Measurements from ENCODE around the gene RANBP6. TPM values are rescaled to one million over a fixed set of nuclear protein-coding genes. Genes with fewer than 3 reads are reported as not detected.

RANBP6 gene
- total RNA-seq, 1 experiment from 2014 or later, result 7.9 TPM

DNA sequence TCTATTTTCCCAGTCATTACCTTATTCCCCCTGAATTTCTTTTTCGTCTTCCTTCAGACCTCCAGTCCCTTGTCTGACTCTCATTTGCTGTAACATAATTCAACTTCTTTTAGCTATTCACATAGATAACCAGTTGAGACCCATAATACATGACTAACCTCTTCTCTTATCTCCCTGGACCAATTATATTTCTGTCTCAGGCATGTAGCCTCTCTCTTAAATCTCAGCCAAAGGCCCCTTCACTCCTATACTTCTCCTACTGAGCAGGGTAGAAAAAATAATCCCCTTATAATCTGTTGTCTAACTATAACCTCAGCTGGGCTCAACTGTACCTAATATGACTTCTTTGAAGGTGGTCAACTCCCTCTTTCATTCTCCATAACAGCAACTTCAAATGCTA, 20.9 kb downstream of the RANBP6 start:
- BruUV-seq (replicated peaks), result no TSS peak
- Histone ChIP-seq H3K4me2 (no peak overlapping the region), H3K9me3 (ENCODE audit: insufficient read depth, low read depth) (no peaks in the 10 kb centered on the region), H3K27ac (no peak overlapping the region), H3K79me2 (ENCODE audit: low read depth) (0 out of 2 replicates have a peak, but pooled peaks cover 9% of the 10 kb centered on the region), H4K20me1 (ENCODE audit: insufficient read depth) (peaks cover 3% of the 10 kb centered on the region; the same call in 1 of the 2 replicates), H3K4me1 (replicated peaks; ENCODE audit: insufficient read depth) (no peaks in the 10 kb centered on the region), H3F3A (ENCODE audit: insufficient read depth, low read depth) (no peaks in the 10 kb centered on the region), H3K4me3 (no peak overlapping the region), H3K9me2 (ENCODE audit: insufficient read depth) (no peaks in the 10 kb centered on the region), H2AFZ (no peak overlapping the region), H3K36me3 (ENCODE audit: low read depth) (no peaks in the 10 kb centered on the region), H3K27me3 (ENCODE audit: insufficient read depth, low read depth) (no peaks in the 10 kb centered on the region)
- POLR2A ChIA-PET (ENCODE audit: unreplicated experiment), result interaction anchor here (0.6 kb wide), 1 partner anchor 28 kb away, joined by 13 read pairs; no protein-coding TSS in a partner anchor
- CTCF ChIA-PET, result no interaction called here
- intact Hi-C loops (cut with micrococcal nuclease; ENCODE audit: unreplicated experiment), result no loop called here
- TF ChIP-seq, protein P1, sequence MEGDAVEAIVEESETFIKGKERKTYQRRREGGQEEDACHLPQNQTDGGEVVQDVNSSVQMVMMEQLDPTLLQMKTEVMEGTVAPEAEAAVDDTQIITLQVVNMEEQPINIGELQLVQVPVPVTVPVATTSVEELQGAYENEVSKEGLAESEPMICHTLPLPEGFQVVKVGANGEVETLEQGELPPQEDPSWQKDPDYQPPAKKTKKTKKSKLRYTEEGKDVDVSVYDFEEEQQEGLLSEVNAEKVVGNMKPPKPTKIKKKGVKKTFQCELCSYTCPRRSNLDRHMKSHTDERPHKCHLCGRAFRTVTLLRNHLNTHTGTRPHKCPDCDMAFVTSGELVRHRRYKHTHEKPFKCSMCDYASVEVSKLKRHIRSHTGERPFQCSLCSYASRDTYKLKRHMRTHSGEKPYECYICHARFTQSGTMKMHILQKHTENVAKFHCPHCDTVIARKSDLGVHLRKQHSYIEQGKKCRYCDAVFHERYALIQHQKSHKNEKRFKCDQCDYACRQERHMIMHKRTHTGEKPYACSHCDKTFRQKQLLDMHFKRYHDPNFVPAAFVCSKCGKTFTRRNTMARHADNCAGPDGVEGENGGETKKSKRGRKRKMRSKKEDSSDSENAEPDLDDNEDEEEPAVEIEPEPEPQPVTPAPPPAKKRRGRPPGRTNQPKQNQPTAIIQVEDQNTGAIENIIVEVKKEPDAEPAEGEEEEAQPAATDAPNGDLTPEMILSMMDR (conservative IDR thresholded peaks at IDR 0.05), result no peak
- TF ChIP-seq EZH2 (IDR thresholded peaks at IDR 0.05; ENCODE audit: low read depth), result no peak
- DNase-seq, result no peak

DNA sequence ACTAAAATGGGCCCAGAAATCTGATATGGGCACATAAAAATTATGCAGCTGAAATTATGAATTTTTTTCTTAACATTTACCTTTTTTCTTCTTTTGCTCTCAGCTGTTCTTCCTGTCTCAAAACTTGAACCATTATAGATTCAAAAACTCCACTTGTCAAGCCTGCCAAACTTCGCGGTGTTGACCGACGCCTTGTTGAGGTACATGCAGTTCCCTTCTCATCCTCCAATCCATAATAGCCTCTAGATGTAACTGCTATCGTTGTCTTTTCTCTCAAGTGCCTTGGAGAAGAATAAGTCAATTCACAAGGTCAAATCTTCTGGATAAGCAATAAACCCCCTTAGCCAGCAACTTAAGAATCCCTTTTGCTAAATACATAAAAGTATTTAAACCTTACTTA, 27.2 kb downstream of the RANBP6 start:
- H3K27ac ChIP-seq, result no peak overlapping the region
- no peak overlapping the region for H2AFZ ChIP-seq
- H4K20me1 ChIP-seq (ENCODE audit: insufficient read depth), result peaks cover 3% of the 10 kb centered on the region; the same call in 1 of the 2 replicates
- no peak overlapping the region for H3K4me2 ChIP-seq
- no peak overlapping the region for H3K4me3 ChIP-seq
- no peaks in the 10 kb centered on the region for H3K27me3 ChIP-seq (ENCODE audit: insufficient read depth, low read depth)
- intact Hi-C loops (cut with micrococcal nuclease; ENCODE audit: unreplicated experiment), result no loop called here
- no peak for DNase-seq
- CTCF ChIA-PET, result no interaction called here
- no peaks in the 10 kb centered on the region for H3K79me2 ChIP-seq (ENCODE audit: low read depth)
- H3K9me2 ChIP-seq (ENCODE audit: insufficient read depth), result no peaks in the 10 kb centered on the region
- no peaks in the 10 kb centered on the region for H3K36me3 ChIP-seq (ENCODE audit: low read depth)
- POLR2A ChIA-PET (ENCODE audit: unreplicated experiment), result no interaction called here
- BruUV-seq (replicated peaks), result no TSS peak
- TF ChIP-seq EZH2 (IDR thresholded peaks at IDR 0.05; ENCODE audit: low read depth), result no peak
- TF ChIP-seq, protein P1 (conservative IDR thresholded peaks at IDR 0.05), result no peak
- no peaks in the 10 kb centered on the region for H3F3A ChIP-seq (ENCODE audit: insufficient read depth, low read depth)
- no peaks in the 10 kb centered on the region for H3K4me1 ChIP-seq (replicated peaks; ENCODE audit: insufficient read depth)
- no peaks in the 10 kb centered on the region for H3K9me3 ChIP-seq (ENCODE audit: insufficient read depth, low read depth)

DNA sequence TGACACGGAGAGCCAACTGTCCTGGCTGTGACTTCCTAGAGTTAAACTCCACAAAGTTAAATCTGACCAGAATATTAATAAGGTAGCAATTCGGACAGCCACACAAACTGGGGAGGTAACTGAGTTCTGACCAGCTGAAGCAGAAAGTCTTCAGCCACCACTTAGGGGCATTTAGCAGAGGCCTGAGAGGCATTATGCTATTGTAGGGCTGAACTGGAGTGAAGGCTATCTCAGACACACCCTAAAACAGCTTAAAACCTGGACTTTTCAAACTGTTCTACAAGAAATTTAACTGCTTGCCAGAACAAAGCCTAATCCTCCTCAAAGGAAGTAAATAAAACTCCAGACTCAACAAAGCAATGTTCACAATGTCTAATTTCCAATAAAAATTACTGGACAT, 32.4 kb downstream of the RANBP6 start:
- TF ChIP-seq EZH2 (IDR thresholded peaks at IDR 0.05; ENCODE audit: low read depth), result no peak
- TF ChIP-seq, protein P1 (conservative IDR thresholded peaks at IDR 0.05), result no peak
- no peaks in the 10 kb centered on the region for H3K79me2 ChIP-seq (ENCODE audit: low read depth)
- H3K9me2 ChIP-seq (ENCODE audit: insufficient read depth), result no peaks in the 10 kb centered on the region
- DNase-seq, result no peak
- no peaks in the 10 kb centered on the region for H3F3A ChIP-seq (ENCODE audit: insufficient read depth, low read depth)
- no peaks in the 10 kb centered on the region for H3K9me3 ChIP-seq (ENCODE audit: insufficient read depth, low read depth)
- H3K4me1 ChIP-seq (replicated peaks; ENCODE audit: insufficient read depth), result no peaks in the 10 kb centered on the region
- no peaks in the 10 kb centered on the region for H4K20me1 ChIP-seq (ENCODE audit: insufficient read depth)
- H3K27ac ChIP-seq, result no peak overlapping the region
- ChIA-PET POLR2A (ENCODE audit: unreplicated experiment) (no interaction called here), CTCF (no interaction called here)
- no TSS peak for BruUV-seq (replicated peaks)
- H3K36me3 ChIP-seq (ENCODE audit: low read depth), result no peaks in the 10 kb centered on the region
- H2AFZ ChIP-seq, result no peak overlapping the region
- H3K4me3 ChIP-seq, result no peak overlapping the region
- H3K27me3 ChIP-seq (ENCODE audit: insufficient read depth, low read depth), result no peaks in the 10 kb centered on the region
- intact Hi-C loops (cut with micrococcal nuclease; ENCODE audit: unreplicated experiment), result no loop called here
- H3K4me2 ChIP-seq, result no peak overlapping the region
